HG02885 (cell line): ENCODE measurements around the gene FOXP4.
A peak's percentile ranks its signal among the peaks of the same experiment; 100 is the strongest.

ENCODE experiments used
- ATAC-seq: cut with Tn5 transposase; IDR thresholded peaks from one replicate; pipeline ENCODE4 v1.9.1; 2021; ENCODE audit warnings: mild to moderate bottlenecking; ENCODE audit not compliant: unreplicated experiment, poor library complexity

Gene FOXP4

DNA sequence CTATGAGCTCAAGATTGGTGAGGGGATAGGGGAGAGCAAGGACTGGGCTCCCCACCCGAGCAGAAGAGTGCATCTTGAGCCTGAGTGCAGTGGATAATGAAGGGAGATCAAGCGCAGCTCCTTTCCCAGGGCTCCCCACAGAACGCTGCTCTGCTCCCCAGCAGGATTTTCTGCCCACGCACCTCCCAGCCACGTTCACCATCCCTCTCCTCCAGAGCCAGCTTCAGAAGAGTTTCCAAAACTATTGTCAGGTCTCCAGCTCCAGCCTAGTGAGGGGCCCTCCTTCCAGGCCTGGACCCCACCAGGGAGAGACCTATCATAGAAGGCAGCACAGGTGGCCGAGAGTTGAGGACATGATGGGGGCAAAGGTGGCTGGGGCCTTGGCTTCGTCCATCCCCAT lies 34.5 kb downstream of the FOXP4 start:
- no peak for ATAC-seq

- no peak for ATAC-seq
Measured at GRCh38 chr6:41581381-41581991, 35.3 kb downstream of the FOXP4 start.

- ATAC-seq = no peak
Measured at GRCh38 chr6:41582540-41582939, 36.4 kb downstream of the FOXP4 start.

- no peak for ATAC-seq
Measured at GRCh38 chr6:41583565-41583964, 37.4 kb downstream of the FOXP4 start.

GRCh38 chr6:41584205-41584604 lies 38.0 kb downstream of the FOXP4 start:
- ATAC-seq = no peak

- ATAC-seq = no peak
Measured at GRCh38 chr6:41584668-41585205, 38.6 kb downstream of the FOXP4 start.

DNA sequence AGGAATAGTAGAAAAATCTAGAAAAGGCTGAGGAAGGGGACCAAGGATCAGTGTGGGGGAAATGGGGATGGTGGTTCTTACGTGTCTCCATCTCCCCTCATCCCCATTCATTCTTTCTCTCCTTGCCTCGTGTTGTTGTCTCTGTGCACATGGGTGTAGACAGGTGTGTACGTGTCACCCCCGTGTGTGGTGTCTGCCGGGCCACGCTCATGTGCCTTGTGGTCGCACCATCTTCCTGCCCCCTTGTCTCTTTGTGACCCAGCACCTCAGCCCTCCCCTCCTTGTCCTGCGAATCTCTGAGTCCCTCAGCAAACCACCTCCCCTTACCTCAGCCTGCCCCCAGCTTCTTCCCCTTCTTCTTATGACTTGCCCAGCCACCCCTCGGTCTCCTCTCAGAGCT lies 39.4 kb downstream of the FOXP4 start:
- ATAC-seq = no peak

- no peak for ATAC-seq
Measured at GRCh38 chr6:41586252-41587007, 40.2 kb downstream of the FOXP4 start.

- ATAC-seq = no peak
Measured at GRCh38 chr6:41587131-41587879, 41.1 kb downstream of the FOXP4 start.

- no peak for ATAC-seq
Measured at GRCh38 chr6:41588111-41588510, 41.9 kb downstream of the FOXP4 start.

- no peak for ATAC-seq
Measured at GRCh38 chr6:41589223-41589622, 43.0 kb downstream of the FOXP4 start.

DNA sequence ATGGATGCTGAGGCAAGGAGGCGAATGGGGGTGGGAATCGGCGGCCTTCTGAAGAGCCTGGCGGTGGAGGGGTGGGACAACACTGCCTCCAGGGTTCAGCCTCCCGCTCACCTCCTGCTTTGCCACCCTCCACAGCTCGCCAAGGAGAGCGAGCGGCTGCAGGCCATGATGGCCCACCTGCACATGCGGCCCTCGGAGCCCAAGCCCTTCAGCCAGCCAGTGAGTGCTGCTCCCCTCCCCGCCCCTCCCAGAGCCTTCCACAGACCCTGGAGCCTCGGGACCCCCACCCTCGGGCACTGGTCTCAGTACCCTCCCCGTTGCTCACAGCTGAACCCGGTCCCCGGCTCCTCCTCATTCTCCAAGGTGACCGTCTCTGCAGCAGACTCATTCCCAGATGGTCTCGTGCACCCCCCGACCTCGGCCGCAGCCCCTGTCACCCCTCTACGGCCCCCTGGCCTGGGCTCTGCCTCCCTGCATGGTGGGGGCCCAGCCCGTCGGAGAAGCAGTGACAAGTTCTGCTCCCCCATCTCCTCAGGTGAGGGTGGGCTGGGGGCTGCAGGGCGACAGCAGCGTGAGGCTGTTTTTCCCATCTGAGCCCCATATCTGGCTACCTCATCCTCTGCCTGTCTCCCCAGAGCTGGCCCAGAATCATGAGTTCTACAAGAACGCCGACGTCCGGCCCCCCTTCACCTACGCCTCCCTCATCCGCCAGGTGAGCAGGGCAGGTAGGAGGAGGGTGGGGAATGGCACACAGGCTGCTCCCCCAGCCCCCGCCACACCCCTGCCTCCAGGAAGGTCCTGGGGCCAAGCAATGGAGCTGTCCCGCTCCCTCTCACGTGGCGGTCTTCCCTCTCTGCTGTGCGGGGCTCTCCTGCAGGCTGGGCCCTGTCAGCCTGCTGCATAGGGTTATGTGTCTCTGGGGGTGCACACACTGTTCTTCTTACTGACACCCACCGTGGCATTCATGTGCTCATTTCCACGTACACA lies 43.7 kb downstream of the FOXP4 start:
- ATAC-seq = no peak

GRCh38 chr6:41591122-41591521 lies 44.9 kb downstream of the FOXP4 start:
- ATAC-seq = no peak

DNA sequence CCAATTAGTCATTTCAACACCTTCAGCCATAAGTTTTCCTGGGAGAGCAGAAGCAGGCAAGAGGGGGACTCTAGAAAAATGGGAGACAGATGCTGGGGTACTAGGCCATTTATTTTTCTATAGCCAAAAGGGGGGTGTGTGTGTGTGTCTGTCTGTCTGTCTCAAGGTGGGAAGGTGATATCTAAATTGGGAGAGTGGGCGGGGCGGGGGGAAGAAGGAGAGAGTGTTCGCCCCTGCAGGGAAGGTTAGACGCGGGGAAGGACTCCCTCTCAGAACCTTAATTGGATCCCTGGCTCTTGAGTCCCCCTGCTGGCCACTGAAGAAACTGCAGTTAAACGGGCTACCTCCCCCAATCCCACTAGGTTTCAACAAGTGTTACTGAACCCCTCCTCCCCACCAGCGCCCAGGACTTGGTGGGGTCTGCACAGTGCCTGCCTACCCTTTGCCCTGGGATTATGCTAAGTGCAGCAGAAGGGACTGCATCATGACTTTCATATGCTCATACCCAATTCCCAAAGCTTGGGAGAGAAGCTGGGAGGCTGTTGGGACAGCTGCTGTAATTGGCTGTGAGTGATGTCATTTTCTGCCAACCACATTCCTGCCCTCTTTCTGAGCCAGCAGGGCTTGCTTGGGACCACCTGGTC lies 45.8 kb downstream of the FOXP4 start:
- ATAC-seq = peak; percentile 41

GRCh38 chr6:41593406-41593805 lies 47.2 kb downstream of the FOXP4 start:
- ATAC-seq = no peak

- ATAC-seq = no peak
Measured at GRCh38 chr6:41593839-41594238, 47.7 kb downstream of the FOXP4 start.

DNA sequence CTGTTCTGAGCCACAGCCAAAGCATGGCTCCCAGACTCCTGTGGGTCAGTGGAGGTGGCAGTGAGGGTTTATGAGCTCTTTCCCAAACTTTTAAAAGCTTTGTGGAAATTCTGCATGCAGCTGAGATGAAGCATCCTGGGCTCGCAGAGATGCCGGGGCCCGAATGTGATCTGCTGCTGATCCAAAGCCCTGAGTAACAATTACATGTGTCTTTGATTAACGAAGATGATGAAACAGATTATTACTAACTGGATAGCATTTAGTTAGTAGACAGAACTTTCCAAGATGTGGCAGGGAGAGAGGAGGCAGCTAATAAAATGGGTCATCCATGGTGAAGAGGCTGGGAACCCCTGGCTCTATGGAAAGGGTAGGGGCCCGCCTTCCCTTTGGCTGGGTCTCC lies 48.1 kb downstream of the FOXP4 start:
- ATAC-seq = no peak

DNA sequence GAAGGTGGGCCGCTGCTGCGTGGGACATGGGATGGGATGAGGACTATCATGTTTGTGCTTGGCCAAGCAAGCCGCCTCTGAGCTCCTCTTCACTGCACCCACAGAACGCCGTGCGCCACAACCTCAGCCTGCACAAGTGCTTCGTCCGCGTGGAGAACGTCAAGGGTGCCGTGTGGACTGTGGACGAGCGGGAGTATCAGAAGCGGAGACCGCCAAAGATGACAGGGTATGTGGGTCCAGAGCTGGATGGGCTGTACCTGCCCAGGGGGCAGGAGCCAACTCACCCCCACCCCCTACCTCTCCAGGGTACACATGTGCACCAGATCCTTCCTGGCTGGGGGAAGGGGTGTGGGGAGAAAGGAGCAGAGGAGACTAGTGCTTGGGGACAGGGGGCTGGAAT lies 48.6 kb downstream of the FOXP4 start:
- no peak for ATAC-seq

DNA sequence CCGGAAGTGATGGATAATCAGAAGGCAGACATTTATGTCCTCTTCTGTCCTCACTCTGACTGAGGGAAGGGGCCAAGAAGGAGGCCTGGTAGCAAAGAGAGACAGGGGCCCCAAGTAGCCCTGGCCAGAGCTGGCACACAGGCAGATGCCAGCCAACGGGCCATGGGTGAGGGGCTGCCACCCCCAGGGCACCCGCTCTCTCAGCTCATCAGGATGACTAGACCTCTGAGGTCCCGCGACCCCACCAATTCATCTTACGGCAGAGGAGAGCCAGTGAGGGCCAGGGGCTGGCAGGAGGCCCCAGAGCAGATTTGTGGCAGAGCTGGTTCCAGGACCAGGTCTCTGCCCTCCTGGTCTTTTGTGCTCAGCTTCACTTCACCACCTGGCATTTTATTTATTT lies 49.0 kb downstream of the FOXP4 start:
- ATAC-seq = no peak
